A549 (cell line): ENCODE results near the gene FAM151B. TPM values are rescaled to one million over a fixed set of nuclear protein-coding genes. Genes with fewer than 3 reads are reported as not detected.

Source experiments
- ATAC-seq, 2 experiments: fragments of 200-7000 bp in 1 of 2; fragments of >200 bp in 1 of 2; cut with Nextera tagmentation in 1 of 2; cut with Tn5 transposase in 1 of 2; 3 replicates each; pipeline versions ENCODE4 v1.8.0 to v1.9.1; 2018 to 2020; ENCODE audit warnings: mild to moderate bottlenecking in 1 of 2, moderate library complexity in 1 of 2
- CTCF ChIA-PET: fragments of 300-600 bp; sonication (Branson Sonifier 250); formaldehyde crosslinking; extraction: SDS; loops from one replicate; lab custom pipeline; 2021; ENCODE audit warnings: antibody characterized with exemption, inconsistent platforms; lab: Yijun Ruan, JAX
- POLR2A ChIA-PET: fragments of 350-600 bp; formaldehyde crosslinking; extraction: SDS; loops from one replicate; lab custom pipeline; 2021; ENCODE audit warnings: antibody characterized with exemption, inconsistent platforms; lab: Yijun Ruan, JAX
- DNase-seq, 2 experiments: peaks; one replicate each; pipeline versions ENCODE4 v3.0.0 to v3.0.0-alpha.2; 2011 to 2016; ENCODE audit warnings: low read depth in 1 of 2, low spot score in 1 of 2
- FAIRE-seq: peaks from 2 replicates; lab custom pipeline; 2011; peaks lifted over from hg19 to GRCh38; lab: Jason Lieb, UNC
- H3K27ac ChIP-seq, 2 experiments: fragments of >200 bp; sonication (Bioruptor Twin); formaldehyde crosslinking; 3 replicates each; pipeline ENCODE4 v1.5.1; 2016 to 2017
- H3K4me1 ChIP-seq: fragments of >200 bp; sonication (Bioruptor Twin); formaldehyde crosslinking; 3 replicates; pipeline ENCODE4 v1.6.1; 2016
- H3K4me2 ChIP-seq: fragments of >200 bp; sonication (Bioruptor Twin); formaldehyde crosslinking; 3 replicates; pipeline ENCODE4 v1.6.1; 2016
- H3K4me3 ChIP-seq: fragments of >200 bp; sonication (Bioruptor Twin); formaldehyde crosslinking; 3 replicates; pipeline ENCODE4 v1.5.1; 2016
- H3K9me3 ChIP-seq: fragments of >200 bp; sonication (Bioruptor Twin); formaldehyde crosslinking; 3 replicates; pipeline ENCODE4 v1.6.1; 2016
- ATOH8 ChIP-seq: fragments of 250-450 bp; sonication (Bioruptor Pico); IDR thresholded peaks from 2 replicates; pipeline ENCODE4 v1.5.0; 2020; ENCODE audit warnings: low read depth, mild to moderate bottlenecking, moderate library complexity
- BHLHE40 ChIP-seq: IDR thresholded peaks from 2 replicates; pipeline ENCODE4 v1.6.1; 2012; ENCODE audit warnings: low read depth, low read length, inconsistent platforms
- CBX8 ChIP-seq: fragments of 200-600 bp; sonication (generic); IDR thresholded peaks from 2 replicates; pipeline ENCODE4 v1.6.1; 2016
- EP300 ChIP-seq, 2 experiments: fragments of >200 bp; sonication (Bioruptor Twin); formaldehyde crosslinking; IDR thresholded peaks; 2 replicates in 1 of 2; 3 replicates in 1 of 2; pipeline ENCODE4 v1.6.1; 2016 to 2017
- FOSB ChIP-seq: fragments of 250-450 bp; sonication (Bioruptor Pico); IDR thresholded peaks from 2 replicates; pipeline ENCODE4 v1.5.0; 2020; ENCODE audit warnings: mild to moderate bottlenecking, moderate library complexity
- FOSL2 ChIP-seq, 2 experiments: fragments of 450-650 bp in 1 of 2; fragments of >200 bp in 1 of 2; sonication (Bioruptor Twin) in 1 of 2; formaldehyde crosslinking; IDR thresholded peaks; 2 replicates each; pipeline versions ENCODE4 v1.5.0 to v1.6.1; 2016 to 2020; ENCODE audit warnings: mild to moderate bottlenecking in 1 of 2, moderate library complexity in 1 of 2
- FOXS1 ChIP-seq: fragments of 250-450 bp; sonication (Bioruptor Pico); IDR thresholded peaks from 2 replicates; pipeline ENCODE4 v1.5.0; 2020; ENCODE audit warnings: mild to moderate bottlenecking, moderate library complexity
- HEYL ChIP-seq: fragments of 250-450 bp; sonication (Bioruptor Pico); IDR thresholded peaks from 2 replicates; pipeline ENCODE4 v1.8.0; 2021; ENCODE audit warnings: mild to moderate bottlenecking, moderate library complexity
- HMGXB4 ChIP-seq: fragments of 250-450 bp; sonication (Bioruptor Pico); IDR thresholded peaks from 2 replicates; pipeline ENCODE4 v1.5.0; 2021; ENCODE audit warnings: mild to moderate bottlenecking, moderate library complexity, borderline replicate concordance
- KDM5A ChIP-seq: fragments of 200-600 bp; sonication (generic); IDR thresholded peaks from 2 replicates; pipeline ENCODE4 v1.6.1; 2016; ENCODE audit warnings: antibody characterized with exemption, mild to moderate bottlenecking
- MAFK ChIP-seq: fragments of 450-650 bp; IDR thresholded peaks from 2 replicates; pipeline ENCODE4 v1.6.1; 2014; ENCODE audit not compliant: partially characterized antibody
- NR3C1 ChIP-seq: fragments of >200 bp; sonication (Bioruptor Twin); formaldehyde crosslinking; IDR thresholded peaks from 3 replicates; pipeline ENCODE4 v1.6.1; 2017
- RARB ChIP-seq: fragments of 250-450 bp; sonication (Bioruptor Pico); IDR thresholded peaks from 2 replicates; pipeline ENCODE4 v1.8.0; 2021; ENCODE audit warnings: mild to moderate bottlenecking, moderate library complexity
- RCOR1 ChIP-seq: fragments of 150-350 bp; IDR thresholded peaks from 2 replicates; pipeline ENCODE4 v1.6.1; 2014; ENCODE audit warnings: antibody characterized with exemption, low read length, low read depth
- REST ChIP-seq: fragments of 200-600 bp; sonication (generic); IDR thresholded peaks from 2 replicates; pipeline ENCODE4 v1.6.1; 2016; ENCODE audit warnings: antibody characterized with exemption, mild to moderate bottlenecking, moderate library complexity
- RFX5 ChIP-seq: fragments of 450-650 bp; IDR thresholded peaks from 2 replicates; pipeline ENCODE4 v1.7.1; 2014; ENCODE audit warnings: antibody characterized with exemption, mild to moderate bottlenecking, moderate library complexity
- RNF2 ChIP-seq: fragments of 200-600 bp; sonication (generic); IDR thresholded peaks from 2 replicates; pipeline ENCODE4 v1.6.1; 2016; ENCODE audit warnings: low read depth, mild to moderate bottlenecking, antibody characterized with exemption, moderate library complexity, borderline replicate concordance
- SMC3 ChIP-seq: fragments of >200 bp; sonication (Bioruptor Twin); formaldehyde crosslinking; IDR thresholded peaks from 3 replicates; pipeline ENCODE4 v1.6.1; 2018; ENCODE audit warnings: inconsistent platforms
- TFCP2L1 ChIP-seq: fragments of 250-450 bp; sonication (Bioruptor Pico); IDR thresholded peaks from 2 replicates; pipeline ENCODE4 v1.5.0; 2021; ENCODE audit warnings: mild to moderate bottlenecking
- ZFP36 ChIP-seq: fragments of 450-650 bp; IDR thresholded peaks from 2 replicates; pipeline ENCODE4 v1.6.1; 2014; ENCODE audit warnings: borderline replicate concordance; ENCODE audit not compliant: partially characterized antibody
- ZNF302 ChIP-seq: fragments of 250-450 bp; sonication (Bioruptor Pico); IDR thresholded peaks from 2 replicates; pipeline ENCODE4 v1.9.0; 2021; ENCODE audit warnings: inconsistent platforms, mild to moderate bottlenecking, moderate library complexity
- WGBS: methylation state at CpG from one replicate; pipeline ENCODE4 v1.1.6; 2017; ENCODE audit errors: missing lambda C conversion rate; 5-methylcytosine and 5-hydroxymethylcytosine counted together
- polyA plus RNA-seq, 4 experiments: library from polyadenylated mRNA; depleted of rRNA in 3 of 4; stranded (reverse); fragments of >200 nt; fragmentation: RNase III in 1 of 4; extraction: RNeasy Plus Mini Kit Qiagen cat#74134 plus additional on column Dnase treatment in 1 of 4; gene quantifications; 2 replicates in 3 of 4; 3 replicates in 1 of 4; pipeline ENCODE4 v1.2.3, GENCODE V29; 2011 to 2017
- TF ChIP-seq, protein P1 (sequence below): fragments of >200 bp; sonication (Bioruptor Twin); formaldehyde crosslinking; IDR thresholded peaks from 2 replicates; pipeline ENCODE4 v1.6.1; 2016
- TF ChIP-seq, protein P2 (sequence below): fragments of >200 bp; sonication (Bioruptor Twin); formaldehyde crosslinking; IDR thresholded peaks from 3 replicates; pipeline ENCODE4 v1.6.1; 2016
- TF ChIP-seq, protein P3 (sequence below): fragments of 450-650 bp; IDR thresholded peaks from 2 replicates; pipeline ENCODE4 v1.6.1; 2014; ENCODE audit warnings: antibody characterized with exemption

FAM151B gene
- polyA plus RNA-seq, 2 of the 4 experiments (the other 2 are of a cell fraction), result 2.2 to 3.2 TPM

DNA sequence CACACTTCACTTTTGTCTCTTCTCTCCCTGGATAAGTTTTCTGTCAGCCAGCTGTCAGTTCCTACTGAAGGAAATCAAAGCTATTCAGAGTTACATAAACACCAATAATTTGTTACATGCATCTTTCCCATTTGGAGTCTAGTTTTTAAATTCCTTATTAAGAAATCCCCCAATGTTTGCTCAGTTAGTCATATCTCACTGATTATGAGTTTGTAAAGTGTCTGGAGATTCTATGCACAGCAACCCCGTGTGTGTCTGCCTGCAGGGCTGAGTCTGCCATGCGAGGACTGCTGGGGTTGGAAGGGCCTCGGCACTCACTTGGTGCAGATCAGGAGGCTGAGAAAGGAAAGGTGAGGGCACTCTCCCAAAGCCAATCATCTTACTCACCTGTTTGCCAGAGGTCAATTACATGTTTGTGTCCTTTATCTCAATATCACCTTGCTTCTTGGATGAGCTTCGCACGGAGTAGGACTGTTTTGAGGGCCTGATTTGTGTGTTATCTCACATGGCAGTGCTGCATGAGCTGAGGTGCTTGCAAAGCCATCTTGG is 78.9 kb downstream of the FAM151B start:
- H3K4me1 ChIP-seq, result peaks cover 9% of the 10 kb centered on the region; the same call in 2 of the 3 replicates
- H3K27ac ChIP-seq, result no peak overlapping the region
- ATAC-seq (no peak), DNase-seq (no peak), FAIRE-seq (no peak)
- 67% methylated on average over 5 of the region's 5 CpGs for WGBS
- CTCF ChIA-PET, result no interaction called here
- no peaks in the 10 kb centered on the region for H3K9me3 ChIP-seq
- H3K4me3 ChIP-seq, result no peak overlapping the region
- H3K4me2 ChIP-seq, result no peak overlapping the region
- TF ChIP-seq RNF2, result no peak
- no peak for TF ChIP-seq FOXS1 (CRISPR knock-in tag)
- no peak for TF ChIP-seq REST
- TF ChIP-seq TFCP2L1 (CRISPR knock-in tag), result no peak
- TF ChIP-seq NR3C1, result no peak
- no peak for TF ChIP-seq CBX8
- TF ChIP-seq MAFK, result no peak
- no peak for TF ChIP-seq SMC3
- TF ChIP-seq ZFP36, result no peak
- no peak for TF ChIP-seq ATOH8
- no peak for TF ChIP-seq HEYL (CRISPR knock-in tag)
- no peak for TF ChIP-seq RCOR1
- TF ChIP-seq EP300 (IDR thresholded peaks at IDR 0.05), result no peak
- no peak for TF ChIP-seq ZNF302 (CRISPR knock-in tag)
- TF ChIP-seq KDM5A, result no peak
- TF ChIP-seq RFX5, result no peak
- no peak for TF ChIP-seq RARB (CRISPR knock-in tag)
- POLR2A ChIA-PET, result no interaction called here

- H3K4me3 ChIP-seq, result no peak overlapping the region
- FAIRE-seq, result no peak
- DNase-seq, result no peak
- no peak overlapping the region for H3K4me2 ChIP-seq
- H3K27ac ChIP-seq, result no peak overlapping the region
- no peak for TF ChIP-seq SMC3
- TF ChIP-seq, protein P1, sequence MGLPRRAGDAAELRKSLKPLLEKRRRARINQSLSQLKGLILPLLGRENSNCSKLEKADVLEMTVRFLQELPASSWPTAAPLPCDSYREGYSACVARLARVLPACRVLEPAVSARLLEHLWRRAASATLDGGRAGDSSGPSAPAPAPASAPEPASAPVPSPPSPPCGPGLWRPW, result no peak
- TF ChIP-seq RFX5, result no peak
- no peak for TF ChIP-seq FOSB (CRISPR knock-in tag)
- no peak for TF ChIP-seq RCOR1
- TF ChIP-seq, protein P2, sequence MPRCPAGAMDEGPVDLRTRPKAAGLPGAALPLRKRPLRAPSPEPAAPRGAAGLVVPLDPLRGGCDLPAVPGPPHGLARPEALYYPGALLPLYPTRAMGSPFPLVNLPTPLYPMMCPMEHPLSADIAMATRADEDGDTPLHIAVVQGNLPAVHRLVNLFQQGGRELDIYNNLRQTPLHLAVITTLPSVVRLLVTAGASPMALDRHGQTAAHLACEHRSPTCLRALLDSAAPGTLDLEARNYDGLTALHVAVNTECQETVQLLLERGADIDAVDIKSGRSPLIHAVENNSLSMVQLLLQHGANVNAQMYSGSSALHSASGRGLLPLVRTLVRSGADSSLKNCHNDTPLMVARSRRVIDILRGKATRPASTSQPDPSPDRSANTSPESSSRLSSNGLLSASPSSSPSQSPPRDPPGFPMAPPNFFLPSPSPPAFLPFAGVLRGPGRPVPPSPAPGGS, result no peak
- no peak for TF ChIP-seq BHLHE40
- TF ChIP-seq ATOH8, result no peak
- TF ChIP-seq HMGXB4, result no peak
- TF ChIP-seq ZNF302 (CRISPR knock-in tag), result no peak
- TF ChIP-seq, protein P3, sequence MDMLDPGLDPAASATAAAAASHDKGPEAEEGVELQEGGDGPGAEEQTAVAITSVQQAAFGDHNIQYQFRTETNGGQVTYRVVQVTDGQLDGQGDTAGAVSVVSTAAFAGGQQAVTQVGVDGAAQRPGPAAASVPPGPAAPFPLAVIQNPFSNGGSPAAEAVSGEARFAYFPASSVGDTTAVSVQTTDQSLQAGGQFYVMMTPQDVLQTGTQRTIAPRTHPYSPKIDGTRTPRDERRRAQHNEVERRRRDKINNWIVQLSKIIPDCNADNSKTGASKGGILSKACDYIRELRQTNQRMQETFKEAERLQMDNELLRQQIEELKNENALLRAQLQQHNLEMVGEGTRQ, result no peak
- TF ChIP-seq FOSL2 (IDR thresholded peaks at IDR 0.05), result no peak
- no peak for TF ChIP-seq FOSL2 (CRISPR knock-in tag; IDR thresholded peaks at IDR 0.05)
- H3K9me3 ChIP-seq, result no peaks in the 10 kb centered on the region
- WGBS, result 75% methylated on average over 6 of the region's 6 CpGs
- ChIA-PET POLR2A (no interaction called here), CTCF (interaction anchor here (0.9 kb wide), 1 partner anchor 225 kb away, joined by 3 read pairs; no protein-coding TSS in a partner anchor)
- peaks cover 9% of the 10 kb centered on the region; the same call in 2 of the 3 replicates for H3K4me1 ChIP-seq
- no peak for ATAC-seq
These were observed 80.4 kb downstream of the FAM151B start for GRCh38 chr5:80568251-80568650.
